ENCODE data around the gene ISLR. TPM values are rescaled to one million over a fixed set of nuclear protein-coding genes. Genes with fewer than 3 reads are reported as not detected.
"Not testable (repeated sequence)": the region's sequence is repeated elsewhere in the genome, so short reads cannot be mapped to it uniquely, and the experiment has no call there.

The ISLR gene
- polyA plus RNA-seq, 1 donor from 2014 or later: not detected

GRCh38 chr15:74156678-74157411, 16.7 kb upstream of the ISLR start:
- Mint-ChIP-seq H3K27me3 (peaks cover 10% of the 10 kb centered on the region), H3K36me3 (no peaks in the 10 kb centered on the region), H3K4me3 (no peak overlapping the region), H3K4me1 (peaks cover 10 to 15% (median 14%) of the 10 kb centered on the region in 3 donors), H3K9me3 (no peaks in the 10 kb centered on the region), H3K27ac (no peak overlapping the region)

GRCh38 chr15:74157868-74158827, 15.4 kb upstream of the ISLR start:
- Mint-ChIP-seq H3K27ac (no peak overlapping the region), H3K9me3 (peaks cover 0 to 3% (median 0%) of the 10 kb centered on the region in 3 donors), H3K36me3 (peaks cover 2% of the 10 kb centered on the region), H3K4me3 (no peak overlapping the region), H3K4me1 (peaks cover 10 to 15% (median 14%) of the 10 kb centered on the region in 3 donors), H3K27me3 (peaks cover 17% of the 10 kb centered on the region)

- Mint-ChIP-seq H3K9me3 (peaks cover 0 to 3% (median 0%) of the 10 kb centered on the region in 3 donors), H3K4me3 (peak overlapping the region in 1 of 4 donors; percentile 19), H3K4me1 (peaks cover 10 to 15% (median 14%) of the 10 kb centered on the region in 3 donors), H3K27me3 (peaks cover 19% of the 10 kb centered on the region), H3K27ac (no peak overlapping the region), H3K36me3 (peaks cover 2% of the 10 kb centered on the region)
Observed at GRCh38 chr15:74158855-74159650, 14.5 kb upstream of the ISLR start.

GRCh38 chr15:74159773-74160172, 13.7 kb upstream of the ISLR start:
- Mint-ChIP-seq H3K36me3 (peaks cover 2% of the 10 kb centered on the region), H3K27me3 (peaks cover 23% of the 10 kb centered on the region), H3K9me3 (peaks cover 0 to 3% (median 2%) of the 10 kb centered on the region in 3 donors), H3K27ac (peak overlapping the region in 1 of 3 donors; percentile 36), H3K4me3 (no peak overlapping the region), H3K4me1 (peaks cover 10 to 15% (median 14%) of the 10 kb centered on the region in 3 donors)

- Mint-ChIP-seq H3K27me3 (peaks cover 23% of the 10 kb centered on the region), H3K4me1 (peaks cover 10 to 15% (median 14%) of the 10 kb centered on the region in 3 donors), H3K27ac (peak overlapping the region in 1 of 3 donors; percentile 36)
- H3K36me3 Mint-ChIP-seq, H3K9me3 Mint-ChIP-seq, H3K4me3 Mint-ChIP-seq: not testable (repeated sequence)
Observed at GRCh38 chr15:74160390-74160789, 13.1 kb upstream of the ISLR start.

GRCh38 chr15:74162195-74162536, 11.3 kb upstream of the ISLR start:
- H3K4me3 Mint-ChIP-seq, H3K9me3 Mint-ChIP-seq, H3K27ac Mint-ChIP-seq, H3K36me3 Mint-ChIP-seq: not testable (repeated sequence)
- Mint-ChIP-seq H3K4me1 (peaks cover 10 to 14% (median 10%) of the 10 kb centered on the region in 3 donors), H3K27me3 (peaks cover 18% of the 10 kb centered on the region)

- H3K27me3 Mint-ChIP-seq: peaks cover 13% of the 10 kb centered on the region
- no peak overlapping the region for H3K4me3 Mint-ChIP-seq
- H3K9me3 Mint-ChIP-seq: peaks cover 0 to 3% (median 2%) of the 10 kb centered on the region in 3 donors
- no peak overlapping the region for H3K27ac Mint-ChIP-seq
- H3K4me1 Mint-ChIP-seq: no peaks in the 10 kb centered on the region
- H3K36me3 Mint-ChIP-seq: peaks cover 3% of the 10 kb centered on the region
Observed at GRCh38 chr15:74165461-74165860, 8.0 kb upstream of the ISLR start.

GRCh38 chr15:74167891-74168331, 5.6 kb upstream of the ISLR start:
- H3K4me3 Mint-ChIP-seq: no peak overlapping the region
- H3K27me3 Mint-ChIP-seq: peaks cover 8% of the 10 kb centered on the region
- H3K4me1 Mint-ChIP-seq: no peaks in the 10 kb centered on the region
- peaks cover 2% of the 10 kb centered on the region for H3K36me3 Mint-ChIP-seq
- H3K9me3 Mint-ChIP-seq: peaks cover 0 to 2% (median under 1%) of the 10 kb centered on the region in 3 donors
- no peak overlapping the region for H3K27ac Mint-ChIP-seq

- Mint-ChIP-seq H3K9me3 (peaks cover 0 to 2% (median 0%) of the 10 kb centered on the region in 3 donors), H3K27ac (no peak overlapping the region), H3K4me3 (no peak overlapping the region), H3K4me1 (no peaks in the 10 kb centered on the region), H3K36me3 (peaks cover 2% of the 10 kb centered on the region), H3K27me3 (peaks cover 4% of the 10 kb centered on the region)
Observed at GRCh38 chr15:74168711-74169126, 4.8 kb upstream of the ISLR start.

- Mint-ChIP-seq H3K27ac (no peak overlapping the region), H3K36me3 (no peaks in the 10 kb centered on the region), H3K27me3 (no peaks in the 10 kb centered on the region), H3K9me3 (no peaks in the 10 kb centered on the region), H3K4me1 (peaks cover 0 to 2% (median 0%) of the 10 kb centered on the region in 3 donors), H3K4me3 (no peak overlapping the region)
Observed at GRCh38 chr15:74170071-74170844, 3.3 kb upstream of the ISLR start.

- Mint-ChIP-seq H3K36me3 (no peaks in the 10 kb centered on the region), H3K27ac (no peak overlapping the region), H3K9me3 (no peaks in the 10 kb centered on the region), H3K27me3 (no peaks in the 10 kb centered on the region), H3K4me3 (no peak overlapping the region), H3K4me1 (peaks cover 0 to 2% (median 0%) of the 10 kb centered on the region in 3 donors)
Observed at GRCh38 chr15:74170875-74171578, 2.5 kb upstream of the ISLR start.

GRCh38 chr15:74171965-74172541, 1.5 kb upstream of the ISLR start:
- Mint-ChIP-seq H3K27ac (no peak overlapping the region), H3K27me3 (no peaks in the 10 kb centered on the region)

GRCh38 chr15:74172701-74173379, 670 bp upstream of the ISLR start:
- Mint-ChIP-seq H3K27ac (peak overlapping the region in 1 of 3 donors; percentile 79), H3K9me3 (no peaks in the 10 kb centered on the region), H3K4me3 (no peak overlapping the region), H3K36me3 (no peaks in the 10 kb centered on the region), H3K4me1 (peaks cover 0 to 2% (median 0%) of the 10 kb centered on the region in 3 donors), H3K27me3 (no peaks in the 10 kb centered on the region)

More at GRCh38 chr15:74171965-74172541, 1.5 kb upstream of the ISLR start:
- no peak overlapping the region for H3K4me3 Mint-ChIP-seq
- H3K4me1 Mint-ChIP-seq: peaks cover 0 to 2% (median 0%) of the 10 kb centered on the region in 3 donors
- no peaks in the 10 kb centered on the region for H3K36me3 Mint-ChIP-seq
- H3K9me3 Mint-ChIP-seq: no peaks in the 10 kb centered on the region
